ENCODE results near the gene CCDC124.
"Not testable (repeated sequence)": the region's sequence is repeated elsewhere in the genome, so short reads cannot be mapped to it uniquely, and the experiment has no call there.

CCDC124 gene

DNA sequence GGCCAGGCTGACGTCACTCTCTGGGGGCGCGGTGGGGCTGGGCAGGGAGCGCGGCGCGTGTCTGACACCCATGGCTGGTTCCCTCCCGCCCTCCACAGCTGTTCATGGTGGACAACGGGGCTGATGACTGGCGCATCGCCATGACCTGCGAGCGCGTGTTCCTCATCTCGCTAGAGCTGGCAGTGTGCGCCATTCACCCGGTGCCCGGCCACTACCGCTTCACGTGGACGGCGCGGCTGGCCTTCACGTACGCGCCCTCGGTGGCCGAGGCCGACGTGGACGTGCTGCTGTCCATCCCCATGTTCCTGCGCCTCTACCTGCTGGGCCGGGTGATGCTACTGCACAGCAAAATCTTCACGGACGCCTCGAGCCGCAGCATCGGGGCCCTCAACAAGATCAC, 48.8 kb downstream of the CCDC124 start:
- DNase-seq, result no peak

DNA sequence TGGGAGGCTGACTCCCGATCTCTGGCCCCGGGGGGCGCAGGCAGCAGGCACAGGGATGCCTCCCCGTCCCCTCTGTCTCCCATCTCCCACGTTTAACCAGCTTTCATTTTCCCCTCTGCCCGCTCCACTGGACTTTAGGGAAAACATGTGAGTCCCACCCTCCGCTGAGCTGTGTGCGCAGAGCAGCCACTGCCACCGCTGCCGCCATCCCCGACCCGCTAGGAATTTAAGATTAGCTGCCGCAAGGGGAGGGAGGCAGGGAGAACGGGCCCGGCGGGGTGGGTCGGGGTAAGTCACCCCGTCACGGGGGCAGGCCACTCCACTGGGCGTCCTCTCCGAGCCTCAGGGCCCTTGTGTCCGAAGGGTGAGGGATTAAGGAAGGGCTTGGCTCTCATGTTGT, 49.6 kb downstream of the CCDC124 start:
- DNase-seq, result no peak

DNA sequence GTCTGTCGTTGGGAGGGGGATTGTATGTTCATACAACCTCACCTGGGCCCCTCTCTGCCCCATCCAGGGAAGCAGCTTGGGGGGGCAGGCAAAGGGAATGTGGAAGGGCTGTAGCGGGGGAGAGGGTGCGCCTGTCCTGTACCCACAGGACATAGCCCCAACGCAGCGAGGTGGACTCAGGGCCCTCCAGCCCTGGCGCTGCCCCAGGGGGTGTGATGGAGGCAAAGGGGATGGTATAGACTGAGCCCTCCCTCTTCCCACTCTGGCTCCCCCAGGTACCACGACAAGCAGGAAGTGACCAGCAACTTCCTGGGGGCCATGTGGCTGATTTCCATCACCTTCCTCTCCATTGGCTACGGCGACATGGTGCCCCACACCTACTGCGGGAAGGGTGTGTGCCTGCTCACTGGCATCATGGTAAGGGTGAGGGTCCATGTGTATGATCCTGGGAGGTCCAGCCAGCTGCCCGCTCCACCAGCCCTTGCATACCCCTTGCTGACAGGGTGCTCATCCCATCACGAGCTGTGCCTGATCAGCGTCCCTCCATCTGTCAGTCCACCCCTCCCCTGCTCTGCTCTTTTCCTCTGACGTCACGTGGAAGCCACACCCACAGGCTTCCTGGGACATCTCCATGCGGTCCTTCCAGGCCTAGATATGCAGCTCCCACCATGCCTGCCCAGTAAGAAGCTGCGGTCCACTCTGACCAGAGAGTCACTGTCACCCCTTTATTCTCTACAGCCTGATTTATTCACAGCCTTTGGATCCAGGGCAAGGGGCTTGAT, 52.4 kb downstream of the CCDC124 start:
- DNase-seq, result no peak

DNA sequence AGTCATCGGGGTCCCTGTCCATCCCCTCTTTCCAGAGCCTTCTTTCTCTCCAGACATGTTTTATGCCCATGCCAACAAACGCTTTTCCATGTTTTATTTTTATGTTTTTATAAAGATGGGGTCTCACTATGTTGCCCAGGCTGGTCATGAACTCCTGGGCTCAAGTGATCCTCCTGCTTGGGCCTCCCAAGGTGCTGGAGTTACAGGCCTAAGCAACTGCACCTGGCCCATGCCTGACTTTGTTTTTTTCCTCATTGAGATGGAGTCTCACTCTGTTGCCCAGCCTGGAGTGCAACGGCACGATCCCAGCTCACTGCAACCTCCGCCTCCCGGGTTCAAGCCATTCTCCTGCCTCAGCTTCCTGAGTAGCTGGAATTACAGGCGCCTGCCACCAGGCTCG, 53.8 kb downstream of the CCDC124 start:
- DNase-seq, result not testable (repeated sequence)

DNA sequence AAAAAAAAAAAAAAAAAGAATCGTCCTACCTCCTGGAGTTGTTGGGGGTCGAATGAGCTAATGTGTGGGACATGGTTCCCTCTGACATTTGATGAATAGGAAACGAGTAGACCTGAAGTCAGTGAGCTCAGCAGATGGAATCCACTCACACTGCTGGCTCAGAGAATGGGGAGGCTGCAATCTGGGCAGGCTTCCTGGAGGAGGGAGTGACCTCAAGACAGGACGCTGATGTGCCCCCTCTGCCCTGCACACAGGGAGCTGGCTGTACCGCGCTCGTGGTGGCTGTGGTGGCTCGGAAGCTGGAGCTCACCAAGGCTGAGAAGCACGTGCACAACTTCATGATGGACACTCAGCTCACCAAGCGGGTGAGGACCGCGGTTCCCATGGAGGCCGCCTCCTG, 55.3 kb downstream of the CCDC124 start:
- DNase-seq, result no peak

DNA sequence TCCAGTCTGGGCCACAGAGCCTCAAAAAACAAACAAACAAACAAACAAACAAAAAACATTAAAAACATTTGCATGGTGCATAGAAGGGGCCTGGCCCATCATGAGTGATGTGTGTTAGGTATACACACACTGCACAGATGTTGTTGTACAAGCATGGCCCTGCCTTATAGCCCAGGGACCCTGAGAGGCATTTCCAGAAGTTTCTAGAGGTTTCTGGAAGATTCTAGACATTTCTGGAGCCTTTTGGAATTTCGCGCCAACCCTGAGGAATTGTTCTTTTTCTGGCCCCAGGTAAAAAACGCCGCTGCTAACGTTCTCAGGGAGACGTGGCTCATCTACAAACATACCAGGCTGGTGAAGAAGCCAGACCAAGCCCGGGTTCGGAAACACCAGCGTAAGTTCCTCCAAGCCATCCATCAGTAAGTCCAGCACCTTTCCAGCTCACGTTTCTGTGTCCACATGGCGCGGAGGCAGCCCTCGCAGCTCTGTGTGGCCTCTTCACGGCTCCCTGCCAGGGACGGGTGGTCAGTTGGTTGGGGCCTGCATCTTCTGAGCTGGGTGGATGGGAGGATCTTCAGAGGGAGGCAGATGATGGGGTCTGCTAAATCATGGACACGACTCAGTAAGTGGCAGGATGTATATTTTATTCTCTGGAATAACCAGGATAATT, 56.7 kb downstream of the CCDC124 start:
- DNase-seq, result no peak

DNA sequence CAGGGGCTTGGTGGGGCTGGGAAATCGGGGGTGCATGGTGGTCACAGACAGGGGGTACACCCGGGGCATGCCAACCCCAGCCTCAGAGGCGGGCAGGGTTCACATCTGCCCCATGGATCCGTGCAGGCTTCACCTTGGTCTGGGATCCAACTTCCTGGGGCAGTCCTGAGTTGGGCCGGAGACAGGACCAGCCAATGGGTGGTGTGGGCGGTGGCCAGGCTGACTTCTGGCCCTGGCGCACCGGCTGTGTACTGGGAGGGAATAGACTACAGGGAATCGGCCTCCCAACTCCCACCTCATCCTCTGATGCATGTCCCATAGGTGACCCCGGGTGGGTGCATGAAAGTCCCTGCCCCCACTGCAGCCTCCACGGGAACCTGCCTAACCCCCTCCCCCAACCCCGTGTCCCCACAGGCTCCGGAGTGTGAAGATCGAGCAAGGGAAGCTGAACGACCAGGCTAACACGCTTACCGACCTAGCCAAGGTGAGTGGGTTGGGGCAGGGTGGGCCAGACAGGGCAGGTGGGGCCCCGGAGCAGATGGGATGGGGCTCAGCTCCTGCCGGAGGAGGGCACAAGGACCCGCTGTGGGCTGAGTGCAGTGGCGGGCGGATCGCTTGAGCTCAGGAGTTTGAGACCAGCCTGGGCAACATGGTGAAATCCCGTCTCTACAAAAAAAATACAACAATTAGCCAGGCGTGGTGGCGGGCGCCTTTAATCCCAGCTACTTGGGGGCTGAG, 60.4 kb downstream of the CCDC124 start:
- DNase-seq, result no peak

Data from anterior cingulate cortex (tissue), 58 donors.